Adrenal gland (tissue), 12 donors: ENCODE results near the gene EDN2. TPM values are rescaled to one million over a fixed set of nuclear protein-coding genes. Genes with fewer than 3 reads are reported as not detected.
A peak's percentile ranks its signal among the peaks of the same experiment; 100 is the strongest.

ENCODE experiments used
- DNase-seq, 7 donors: peaks; one replicate each; pipeline ENCODE4 v3.0.0-alpha.2; 2019 to 2020
- H3K27ac ChIP-seq, 5 donors: fragments of 200-600 bp; sonication (generic) in 4 of 5; 1 replicate in 3 of 5; 2 replicates in 2 of 5; pipeline versions ENCODE4 v1.5.1 to v1.8.0; 2016 to 2020; ENCODE audit warnings: mild to moderate bottlenecking in 1 of 5
- H3K27me3 ChIP-seq: fragments of 200-600 bp; 2 replicates; pipeline ENCODE4 v1.8.0; 2021
- H3K36me3 ChIP-seq, 2 donors: fragments of 200-600 bp; replicated peaks in 1 of 2; 1 replicate in 1 of 2; 2 replicates in 1 of 2; pipeline versions ENCODE4 v1.5.1 to v1.8.0; 2018 to 2022
- H3K4me1 ChIP-seq, 2 donors: fragments of 200-600 bp; replicated peaks in 1 of 2; 1 replicate in 1 of 2; 2 replicates in 1 of 2; pipeline versions ENCODE4 v1.5.1 to v1.8.0; 2018 to 2021
- H3K4me3 ChIP-seq, 4 donors: fragments of 200-600 bp; sonication (generic) in 3 of 4; one replicate each; pipeline ENCODE4 v1.5.1; 2016 to 2018
- H3K9me3 ChIP-seq, 3 donors: fragments of 200-600 bp; sonication (generic) in 1 of 3; replicated peaks in 1 of 3; 1 replicate in 2 of 3; 2 replicates in 1 of 3; pipeline versions ENCODE4 v1.5.1 to v1.8.0; 2016 to 2021
- CTCF ChIP-seq, 6 experiments: fragments of 450-650 bp in 4 of 6; fragments of 200-600 bp in 2 of 6; sonication (generic) in 1 of 6; IDR thresholded peaks; 1 replicate in 5 of 6; 2 replicates in 1 of 6; pipeline versions ENCODE4 v1.5.1 to v1.8.0; 2016 to 2021; ENCODE audit warnings: antibody characterized with exemption in 6 of 6, mild to moderate bottlenecking in 2 of 6, moderate library complexity in 1 of 6
- POLR2A ChIP-seq, 2 donors: fragments of 450-650 bp; IDR thresholded peaks; one replicate each; pipeline ENCODE4 v1.6.1; 2017; ENCODE audit warnings: antibody characterized with exemption in 2 of 2, mild to moderate bottlenecking in 2 of 2, moderate library complexity in 1 of 2
- WGBS, 4 donors: extraction: QIAGEN DNeasy Blood & Tissue Kit in 2 of 4; methylation state at CpG; one replicate each; pipeline versions ENCODE4 v1.1.5 to v1.1.7; 2013 to 2017; 5-methylcytosine and 5-hydroxymethylcytosine counted together
- intact Hi-C, 2 donors: fragments of 100-400 bp; cut with DNase I; formaldehyde crosslinking; loops; one replicate each; pipeline versions ENCODE4 v1.14.1 to v1.15.0; 2022 to 2023
- polyA plus RNA-seq, 3 donors: library from polyadenylated mRNA; stranded (reverse); fragments of 200-250 nt in 2 of 3; fragments of 350-450 nt in 1 of 3; fragmentation: Illumina TruSeq in 1 of 3; extraction: RNeasy Lipid Tissue Mini Kit (QIAGEN cat#74804) in 1 of 3; gene quantifications; one replicate each; pipeline ENCODE4 v1.2.3, GENCODE V29; 2013 to 2014
- total RNA-seq, 9 donors: library from RNA; depleted of rRNA in 4 of 9; stranded (reverse); fragments of >200 nt in 4 of 9; fragments of 120-200 nt in 1 of 9; fragmentation: NEBNext Ultra II Directional in 1 of 9; extraction: Animal tissue kit (Norgen Biotek cat#: 25700) in 1 of 9; gene quantifications; one replicate each; pipeline versions ENCODE4 v1.1.0 to v1.2.4, GENCODE V29; 2013 to 2023
- donor health status: healthy with polysubstance abuse.
- donor health status: Bipolar disorder and iron deficiency.
- donor health status: DM: yes; HTN: yes; CAD: no.
- donor health status: DM: no; HTN: no; CAD: no.
- donor health status: DM: no; HTN: no; CAD: no.
- donor health status: DM: yes; HTN: yes; CAD: no.

EDN2 gene
- total and polyA plus RNA-seq, 12 donors: 0.07 to 0.39 TPM; not detected in 10

GRCh38 chr1:41532206-41532975, 47.9 kb upstream of the EDN2 start:
- H3K4me1 ChIP-seq: peaks cover 0 to 8% of the 10 kb centered on the region in 2 donors
- no peaks in the 10 kb centered on the region for H3K36me3 ChIP-seq
- no peak overlapping the region for H3K4me3 ChIP-seq
- TF ChIP-seq POLR2A (IDR thresholded peaks at IDR 0.05): no peak
- no peak for TF ChIP-seq CTCF (IDR thresholded peaks at IDR 0.05)
- H3K27ac ChIP-seq: no peak overlapping the region
- no peaks in the 10 kb centered on the region for H3K9me3 ChIP-seq
- intact Hi-C loops: no loop called here
- 87 to 95% (median 90%) methylated on average over 8 of the region's 8 CpGs for WGBS, 4 donors
- peak in 1 of 7 donors; percentile 7 for DNase-seq
- no peaks in the 10 kb centered on the region for H3K27me3 ChIP-seq

GRCh38 chr1:41530411-41530810, 45.9 kb upstream of the EDN2 start:
- Histone ChIP-seq H3K36me3 (no peaks in the 10 kb centered on the region), H3K4me3 (no peak overlapping the region), H3K4me1 (no peaks in the 10 kb centered on the region), H3K9me3 (no peaks in the 10 kb centered on the region), H3K27ac (no peak overlapping the region), H3K27me3 (no peaks in the 10 kb centered on the region)
- 72 to 76% (median 74%) methylated on average over 5 of the region's 5 CpGs for WGBS, 4 donors
- no peak for DNase-seq
- no peak for TF ChIP-seq POLR2A (IDR thresholded peaks at IDR 0.05)
- TF ChIP-seq CTCF (IDR thresholded peaks at IDR 0.05): no peak
- intact Hi-C loops: no loop called here

- no peaks in the 10 kb centered on the region for H3K27me3 ChIP-seq
- H3K4me3 ChIP-seq: no peak overlapping the region
- H3K9me3 ChIP-seq: no peaks in the 10 kb centered on the region
- no peak for DNase-seq
- 87 to 92% (median 90%) methylated on average over 15 to 23 of the region's 23 CpGs for WGBS, 4 donors
- intact Hi-C loops: no loop called here
- H3K36me3 ChIP-seq: no peaks in the 10 kb centered on the region
- no peaks in the 10 kb centered on the region for H3K4me1 ChIP-seq
- TF ChIP-seq POLR2A (IDR thresholded peaks at IDR 0.05) (no peak), CTCF (IDR thresholded peaks at IDR 0.05) (no peak)
- H3K27ac ChIP-seq: no peak overlapping the region
These were observed 45.3 kb upstream of the EDN2 start for GRCh38 chr1:41529621-41530395.

- H3K4me3 ChIP-seq: no peak overlapping the region
- H3K9me3 ChIP-seq: no peaks in the 10 kb centered on the region
- no peaks in the 10 kb centered on the region for H3K27me3 ChIP-seq
- 57 to 78% (median 69%) methylated on average over 7 of the region's 7 CpGs for WGBS, 4 donors
- intact Hi-C loops: no loop called here
- no peak for TF ChIP-seq POLR2A (IDR thresholded peaks at IDR 0.05)
- no peak for TF ChIP-seq CTCF (IDR thresholded peaks at IDR 0.05)
- DNase-seq: no peak
- no peaks in the 10 kb centered on the region for H3K4me1 ChIP-seq
- H3K27ac ChIP-seq: no peak overlapping the region
- no peaks in the 10 kb centered on the region for H3K36me3 ChIP-seq
These were observed 44.5 kb upstream of the EDN2 start for GRCh38 chr1:41528726-41529605.
